Choroid plexus epithelial cell (primary cell): ENCODE results near the gene VAV2.
"Not testable (repeated sequence)": the region's sequence is repeated elsewhere in the genome, so short reads cannot be mapped to it uniquely, and the experiment has no call there.

ENCODE experiments used
- DNase-seq: peaks from one replicate; pipeline ENCODE4 v3.0.0-alpha.2; 2010; ENCODE audit warnings: low read depth
- H3K4me3 ChIP-seq: 2 replicates; pipeline ENCODE4 v1.5.1; 2011; ENCODE audit warnings: low read depth, mild to moderate bottlenecking, control low read depth, low read length, moderate library complexity
- TF ChIP-seq, protein P1 (sequence below): conservative IDR thresholded peaks from 2 replicates; pipeline ENCODE4 v1.5.1; 2011; ENCODE audit warnings: low read depth, mild to moderate bottlenecking, control low read depth, inconsistent platforms, low read length, moderate library complexity

VAV2 gene

DNA sequence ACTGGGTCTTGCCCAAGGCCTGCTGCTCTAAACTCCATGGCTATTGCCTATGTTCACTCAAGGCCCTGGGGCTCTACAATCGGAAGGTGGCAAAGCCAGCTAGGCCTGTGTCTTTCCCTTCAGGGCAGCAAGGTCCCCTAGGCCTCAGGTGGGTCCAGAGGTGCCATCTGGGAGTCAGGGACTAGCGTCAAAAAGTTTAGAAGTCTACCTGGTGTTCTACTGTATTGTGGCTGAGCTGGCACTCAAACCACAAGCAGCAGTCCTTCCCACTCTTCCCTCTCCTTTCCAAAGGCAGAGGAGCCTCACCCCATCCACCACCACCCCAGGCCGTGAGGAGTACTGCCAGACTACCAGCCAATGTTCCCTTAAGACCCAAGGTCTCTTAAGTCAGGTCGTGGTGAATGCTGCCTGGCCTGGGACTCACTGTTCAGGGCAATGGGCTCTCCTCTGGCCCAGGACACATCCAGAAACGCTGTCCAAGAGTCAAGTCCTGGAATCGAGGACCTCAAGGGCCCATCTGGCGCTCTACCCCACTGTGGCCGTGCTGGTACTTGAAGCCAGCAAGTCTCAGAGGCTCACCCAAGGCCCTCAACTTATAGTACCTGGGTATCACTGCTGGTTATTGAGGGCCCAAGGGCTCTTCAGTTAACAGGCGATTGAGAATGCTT is 241.0 kb downstream of the VAV2 start:
- DNase-seq = no peak
- TF ChIP-seq, protein P1, sequence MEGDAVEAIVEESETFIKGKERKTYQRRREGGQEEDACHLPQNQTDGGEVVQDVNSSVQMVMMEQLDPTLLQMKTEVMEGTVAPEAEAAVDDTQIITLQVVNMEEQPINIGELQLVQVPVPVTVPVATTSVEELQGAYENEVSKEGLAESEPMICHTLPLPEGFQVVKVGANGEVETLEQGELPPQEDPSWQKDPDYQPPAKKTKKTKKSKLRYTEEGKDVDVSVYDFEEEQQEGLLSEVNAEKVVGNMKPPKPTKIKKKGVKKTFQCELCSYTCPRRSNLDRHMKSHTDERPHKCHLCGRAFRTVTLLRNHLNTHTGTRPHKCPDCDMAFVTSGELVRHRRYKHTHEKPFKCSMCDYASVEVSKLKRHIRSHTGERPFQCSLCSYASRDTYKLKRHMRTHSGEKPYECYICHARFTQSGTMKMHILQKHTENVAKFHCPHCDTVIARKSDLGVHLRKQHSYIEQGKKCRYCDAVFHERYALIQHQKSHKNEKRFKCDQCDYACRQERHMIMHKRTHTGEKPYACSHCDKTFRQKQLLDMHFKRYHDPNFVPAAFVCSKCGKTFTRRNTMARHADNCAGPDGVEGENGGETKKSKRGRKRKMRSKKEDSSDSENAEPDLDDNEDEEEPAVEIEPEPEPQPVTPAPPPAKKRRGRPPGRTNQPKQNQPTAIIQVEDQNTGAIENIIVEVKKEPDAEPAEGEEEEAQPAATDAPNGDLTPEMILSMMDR = no peak
- no peak overlapping the region for H3K4me3 ChIP-seq

DNA sequence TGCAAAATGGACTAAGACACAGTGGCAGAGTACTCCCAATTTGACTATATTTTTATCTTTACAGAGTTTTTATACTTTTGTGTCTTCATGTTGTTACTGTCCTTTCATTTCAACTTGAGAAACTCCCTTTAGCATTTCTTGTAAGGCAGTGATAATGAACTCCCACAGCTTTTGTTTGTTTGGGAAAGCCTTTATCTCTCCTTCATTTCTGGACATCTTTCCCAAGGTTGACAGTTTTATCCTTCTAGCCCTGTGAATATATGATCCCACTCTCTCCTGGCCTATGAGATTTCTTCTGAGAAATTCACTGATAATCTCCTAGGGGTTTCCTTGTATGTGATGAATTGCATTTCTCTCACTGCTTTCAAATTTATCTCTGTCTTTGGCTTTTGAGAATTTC is 244.8 kb downstream of the VAV2 start:
- no peak overlapping the region for H3K4me3 ChIP-seq
- no peak for DNase-seq
- TF ChIP-seq, protein P1 = no peak

DNA sequence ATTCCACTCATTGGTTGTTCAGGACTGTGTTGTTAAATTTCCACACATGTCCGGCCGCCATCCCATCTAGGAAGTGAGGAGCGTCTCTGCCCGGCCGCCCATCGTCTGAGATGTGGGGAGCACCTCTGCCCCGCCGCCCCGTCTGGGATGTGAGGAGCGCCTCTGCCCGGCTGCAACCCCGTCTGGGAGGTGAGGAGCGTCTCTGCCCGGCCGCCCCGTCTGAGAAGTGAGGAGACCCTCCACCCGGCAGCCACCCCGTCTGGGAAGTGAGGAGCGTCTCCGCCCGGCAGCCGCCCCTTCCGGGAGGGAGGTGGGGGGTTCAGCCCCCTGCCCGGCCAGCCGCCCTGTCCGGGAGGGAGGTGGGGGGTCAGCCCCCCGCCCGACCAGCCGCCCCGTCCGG is 247.6 kb downstream of the VAV2 start:
- DNase-seq, H3K4me3 ChIP-seq: not testable (repeated sequence)

DNA sequence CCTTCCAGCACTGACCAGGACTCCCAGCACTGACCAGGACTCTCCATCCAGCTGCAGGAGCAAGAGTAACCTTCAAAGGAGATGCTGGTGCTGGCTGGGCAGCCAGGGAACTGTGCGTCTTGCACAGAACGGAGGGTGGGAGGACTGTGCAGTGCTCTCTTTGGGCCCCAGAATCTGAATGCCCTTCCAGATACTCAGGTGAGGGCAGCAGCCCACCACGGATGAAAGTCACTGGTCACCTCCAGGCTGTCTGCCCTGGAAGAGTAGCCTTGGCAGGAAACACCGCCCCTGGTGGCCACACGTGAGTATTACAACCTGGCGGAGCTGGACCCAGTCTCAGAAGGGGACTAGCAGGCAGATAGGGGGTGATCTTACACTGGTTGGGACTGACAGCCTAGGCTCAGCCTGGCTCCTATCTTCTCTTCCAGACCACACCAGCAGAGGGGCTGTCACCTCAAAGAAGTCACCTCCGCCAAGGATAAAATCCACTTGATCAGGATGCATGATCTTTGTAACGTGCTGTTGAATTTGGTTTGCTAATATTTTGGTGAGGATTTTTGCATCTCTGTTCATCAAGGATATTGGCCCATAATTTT is 249.2 kb downstream of the VAV2 start:
- no peak overlapping the region for H3K4me3 ChIP-seq
- TF ChIP-seq, protein P1 = peak; percentile 97
- peak; percentile 78 for DNase-seq

DNA sequence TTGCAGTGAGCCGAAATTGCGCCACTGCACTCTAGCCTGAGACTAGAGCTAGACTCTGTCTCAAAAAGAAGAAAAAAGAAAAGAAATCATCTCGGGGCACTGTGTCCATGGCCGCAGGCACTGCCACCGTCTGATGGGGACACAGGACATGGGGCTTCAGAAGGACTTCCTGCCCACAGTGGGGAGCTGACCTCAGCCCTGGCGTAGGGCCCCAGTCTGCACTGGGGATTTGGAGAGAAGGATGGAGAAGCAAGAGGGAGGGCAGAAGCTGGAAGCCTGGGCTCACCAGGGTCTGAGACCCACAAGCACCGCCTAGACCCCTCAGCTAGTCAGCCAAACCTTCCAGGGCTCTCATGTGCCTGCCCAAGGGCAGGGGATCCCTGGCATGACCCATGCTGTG is 249.9 kb downstream of the VAV2 start:
- no peak overlapping the region for H3K4me3 ChIP-seq
- TF ChIP-seq, protein P1 = no peak
- no peak for DNase-seq

DNA sequence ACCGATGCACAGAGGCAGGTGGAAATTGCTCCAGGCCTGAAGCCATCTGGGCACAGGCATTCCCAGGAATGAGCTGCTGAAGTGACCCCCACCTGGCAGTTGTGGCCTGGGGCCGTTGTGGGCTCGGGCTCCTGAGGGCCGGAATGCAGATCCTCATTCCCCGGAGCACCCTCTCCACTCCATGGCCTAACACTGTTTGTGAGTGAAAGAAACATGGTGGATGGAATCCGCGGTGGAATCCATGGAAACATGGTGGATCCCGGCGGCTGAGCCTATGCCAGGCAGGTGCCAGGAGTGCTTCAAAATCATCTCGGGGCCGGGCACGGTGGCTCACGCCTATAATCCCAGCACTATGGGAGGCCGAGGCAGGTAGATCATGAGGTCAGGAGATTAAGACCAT is 250.4 kb downstream of the VAV2 start:
- no peak for DNase-seq
- TF ChIP-seq, protein P1 = no peak
- no peak overlapping the region for H3K4me3 ChIP-seq

DNA sequence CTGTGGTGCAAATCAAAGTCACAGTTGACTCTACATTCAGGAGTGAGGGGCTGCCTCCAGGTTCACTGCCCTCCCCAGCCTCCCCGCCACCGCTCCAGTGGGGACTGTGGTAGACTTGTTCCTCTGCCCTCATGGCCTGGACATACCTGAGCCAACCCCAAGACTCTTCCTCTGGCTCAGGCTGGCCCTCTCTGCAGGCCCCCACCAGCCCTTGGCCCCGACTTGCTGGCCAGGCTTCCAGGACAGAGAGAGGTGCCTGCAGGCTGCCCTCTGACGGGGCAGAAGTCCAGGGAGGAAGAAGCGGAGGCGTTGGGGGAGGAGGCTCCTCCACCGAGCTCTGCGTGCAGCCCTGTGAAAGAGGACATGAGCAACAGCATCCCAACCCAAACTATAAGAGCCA is 251.2 kb downstream of the VAV2 start:
- TF ChIP-seq, protein P1 = no peak
- H3K4me3 ChIP-seq = no peak overlapping the region
- DNase-seq = no peak
